ENCODE data around the gene GPR183.

GPR183 gene

DNA sequence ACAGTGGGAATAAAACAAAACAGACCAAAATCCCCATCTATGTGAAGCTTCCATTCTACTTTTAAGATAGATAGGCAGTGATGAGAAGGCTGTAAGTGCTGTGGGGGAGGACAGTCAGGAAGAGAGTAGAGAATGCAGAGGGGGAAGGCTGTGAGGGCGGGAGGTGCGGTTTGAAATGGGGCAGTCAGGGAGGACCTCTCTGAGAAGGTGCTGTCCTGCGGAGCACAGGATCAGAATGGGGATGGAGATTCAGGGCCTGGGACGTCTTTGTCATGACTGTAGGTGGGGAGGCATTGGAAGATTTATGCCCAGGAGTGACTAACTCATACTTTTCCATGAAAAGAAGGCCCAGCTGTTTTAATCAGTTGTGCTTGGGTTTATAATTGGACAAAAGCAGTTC is 3.9 kb upstream of the GPR183 start:
- DNase-seq, result no peak

DNA sequence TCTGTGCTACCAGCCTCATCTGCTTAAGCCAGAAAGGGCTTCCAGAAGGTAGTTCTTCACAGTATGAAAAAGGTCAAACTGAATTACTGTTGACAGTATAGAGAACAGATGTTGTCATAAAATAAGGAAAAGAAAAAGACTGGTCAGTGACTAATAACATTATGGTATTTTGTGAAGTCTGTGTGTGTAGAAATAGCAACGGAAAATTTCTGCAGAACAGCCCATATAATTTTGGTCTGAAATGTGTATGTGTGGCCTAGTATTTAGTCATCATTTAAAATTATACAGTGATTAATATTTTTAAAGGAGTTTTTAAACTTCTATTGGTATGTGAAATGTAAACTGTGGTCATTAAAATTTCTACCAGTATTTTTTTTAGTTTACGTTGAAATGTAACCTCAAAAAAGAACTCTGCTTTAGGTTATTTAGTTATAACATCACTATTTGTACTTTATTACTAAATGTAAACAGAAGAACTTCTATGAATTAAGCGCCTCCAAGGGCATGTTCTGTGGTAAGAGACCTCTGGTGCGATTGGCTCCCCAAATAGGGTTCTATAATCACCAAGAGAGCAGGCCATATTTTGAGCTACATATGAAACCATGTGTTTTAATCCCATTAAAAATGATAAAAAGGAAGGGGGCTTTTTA is 3.3 kb upstream of the GPR183 start:
- DNase-seq, result no peak

DNA sequence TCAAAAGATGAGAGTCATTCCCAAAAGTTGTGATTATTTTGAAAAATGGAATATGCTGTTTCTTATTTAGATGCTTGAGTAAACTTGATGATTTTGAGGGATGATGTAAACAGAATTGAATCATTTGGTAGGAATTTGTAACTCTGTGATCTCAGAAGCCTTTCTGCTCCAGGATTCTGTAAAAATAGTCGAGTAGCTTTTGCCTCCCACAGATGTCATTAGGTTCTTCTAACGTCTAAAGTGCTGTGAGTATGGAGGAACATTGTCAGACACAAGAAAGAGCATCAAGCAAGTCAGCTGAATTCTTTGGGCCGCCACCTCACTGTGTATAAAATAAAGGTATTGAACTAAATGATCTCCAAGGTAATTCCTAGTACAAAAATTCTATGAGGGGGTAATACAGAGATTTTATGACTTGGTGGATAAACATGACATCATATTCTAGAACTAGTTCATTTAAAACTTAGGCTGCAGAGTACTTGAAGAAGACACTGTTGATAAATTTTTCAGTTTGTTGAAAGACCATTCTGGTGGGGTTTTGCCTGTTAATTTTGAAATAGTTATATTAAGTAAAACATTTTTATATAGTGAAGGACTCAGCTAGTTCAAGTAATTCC is 1.4 kb upstream of the GPR183 start:
- no peak for DNase-seq

DNA sequence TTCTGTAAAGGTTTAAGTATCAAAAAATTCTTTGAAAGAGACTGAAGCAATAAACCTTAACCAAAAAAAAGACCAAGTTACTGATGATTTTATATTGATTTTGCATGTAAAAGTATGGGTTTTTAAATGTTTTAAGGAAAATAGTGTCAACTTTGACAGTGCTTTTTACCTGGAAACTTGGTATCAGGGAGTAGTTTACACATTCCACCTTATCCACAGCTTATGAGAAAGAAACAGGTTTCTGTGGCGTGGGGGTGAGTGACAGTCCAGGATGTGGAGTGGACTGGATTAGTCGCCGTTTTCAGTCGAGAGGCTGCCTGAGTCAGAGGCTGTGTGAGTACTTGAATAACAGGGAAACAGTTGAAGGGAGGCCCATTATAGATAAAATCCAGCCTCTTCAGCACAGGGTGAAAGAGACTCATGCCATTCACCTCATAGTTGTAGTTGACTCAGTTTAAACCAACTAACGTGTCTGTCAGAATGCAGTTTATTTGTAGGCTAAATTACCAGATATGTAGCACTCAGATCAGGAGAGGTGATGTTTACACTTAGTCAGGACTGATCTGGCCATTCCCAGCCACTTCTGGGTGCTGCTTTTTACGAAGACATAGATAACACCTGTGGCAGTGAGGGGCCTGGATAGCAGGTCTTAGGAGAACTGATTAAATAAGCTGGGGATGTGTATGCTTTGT is 595 bp upstream of the GPR183 start:
- DNase-seq, result peak; percentile 17

DNA sequence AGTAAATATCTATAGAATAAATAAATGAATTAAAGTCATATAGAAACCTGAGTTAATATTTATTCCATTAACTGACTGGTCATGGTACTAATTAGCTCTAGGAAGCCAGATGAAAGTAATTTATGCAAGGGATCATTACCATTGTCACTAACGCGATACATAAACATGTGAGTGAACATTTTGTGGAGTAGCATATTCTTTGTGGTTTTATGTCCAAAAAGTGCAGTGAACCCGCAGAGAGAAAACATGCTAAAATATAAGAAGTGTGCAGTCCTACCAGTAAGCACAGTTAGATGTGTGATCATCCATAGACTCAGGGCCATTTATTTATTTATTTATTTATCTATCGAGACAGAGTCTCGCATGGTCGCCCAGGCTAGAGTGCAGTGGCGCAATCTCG is 1.6 kb downstream of the GPR183 start:
- DNase-seq, result no peak

DNA sequence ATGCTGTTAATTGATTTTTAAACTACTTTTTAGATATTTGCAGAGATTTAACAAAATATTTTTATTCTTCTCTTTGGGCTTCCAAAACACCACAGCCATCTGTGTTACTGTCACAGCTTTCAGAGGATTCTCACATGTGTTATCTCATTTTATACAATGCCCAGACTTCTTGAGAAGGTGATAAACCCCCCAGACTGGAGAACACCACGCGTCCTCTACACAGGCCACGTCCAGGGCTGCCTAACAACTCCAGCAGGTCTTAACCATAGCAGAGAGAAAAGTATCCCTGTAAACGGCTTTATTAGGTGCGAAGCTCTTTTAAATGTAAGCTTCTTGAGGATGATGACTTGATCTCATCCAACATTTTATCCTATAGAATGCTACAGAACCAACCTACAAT is 2.0 kb downstream of the GPR183 start:
- no peak for DNase-seq

DNA sequence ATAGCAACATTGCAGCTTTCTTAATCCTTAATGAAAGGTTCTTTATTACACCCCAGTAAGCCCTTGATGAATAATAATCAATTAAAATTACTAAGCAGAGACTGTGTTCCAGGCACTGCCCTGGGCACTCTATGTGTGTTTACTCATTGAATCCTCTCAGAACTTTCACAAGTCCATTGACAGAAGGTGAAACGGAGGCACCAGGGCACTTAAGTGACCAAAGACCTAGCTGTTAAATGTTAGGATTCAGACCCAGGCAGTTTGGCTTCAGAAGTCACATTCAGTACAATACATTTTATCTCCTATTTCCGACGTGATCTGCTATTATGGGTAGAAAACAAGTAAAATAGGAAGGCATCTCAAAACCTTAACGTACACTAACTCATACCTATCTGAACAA is 2.7 kb downstream of the GPR183 start:
- DNase-seq, result no peak

DNA sequence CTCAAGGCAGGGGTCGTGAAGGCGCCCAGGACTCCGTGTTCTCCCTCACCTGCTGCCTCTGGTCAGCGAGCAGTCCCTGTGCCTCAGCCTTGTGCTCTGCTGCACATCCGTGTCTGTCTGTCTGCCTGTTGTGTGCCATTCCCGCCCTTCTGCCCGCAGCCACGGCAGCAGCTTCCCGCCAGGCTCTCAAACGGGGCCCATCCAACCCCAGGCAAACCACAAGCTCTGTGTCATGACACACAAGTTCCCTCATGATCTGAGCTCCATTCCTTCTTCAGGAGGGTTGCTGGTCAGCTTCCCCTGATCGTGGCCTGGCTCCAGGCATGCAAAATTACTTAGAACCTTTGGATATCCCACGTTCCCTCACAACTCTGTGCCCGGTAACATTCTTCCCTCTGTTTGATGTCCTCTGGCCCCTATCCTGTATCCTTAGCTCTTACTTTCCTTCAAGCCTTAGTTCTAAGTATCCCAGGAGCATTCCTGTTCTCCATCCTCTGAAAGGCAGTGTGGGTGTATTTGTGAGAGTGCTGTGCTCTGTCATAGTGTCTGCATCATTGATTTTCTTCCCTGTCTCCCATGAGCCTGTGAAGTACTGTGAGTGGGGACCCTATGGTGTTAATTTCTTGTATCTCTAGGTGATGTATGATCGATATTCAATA is 3.2 kb downstream of the GPR183 start:
- no peak for DNase-seq

DNA sequence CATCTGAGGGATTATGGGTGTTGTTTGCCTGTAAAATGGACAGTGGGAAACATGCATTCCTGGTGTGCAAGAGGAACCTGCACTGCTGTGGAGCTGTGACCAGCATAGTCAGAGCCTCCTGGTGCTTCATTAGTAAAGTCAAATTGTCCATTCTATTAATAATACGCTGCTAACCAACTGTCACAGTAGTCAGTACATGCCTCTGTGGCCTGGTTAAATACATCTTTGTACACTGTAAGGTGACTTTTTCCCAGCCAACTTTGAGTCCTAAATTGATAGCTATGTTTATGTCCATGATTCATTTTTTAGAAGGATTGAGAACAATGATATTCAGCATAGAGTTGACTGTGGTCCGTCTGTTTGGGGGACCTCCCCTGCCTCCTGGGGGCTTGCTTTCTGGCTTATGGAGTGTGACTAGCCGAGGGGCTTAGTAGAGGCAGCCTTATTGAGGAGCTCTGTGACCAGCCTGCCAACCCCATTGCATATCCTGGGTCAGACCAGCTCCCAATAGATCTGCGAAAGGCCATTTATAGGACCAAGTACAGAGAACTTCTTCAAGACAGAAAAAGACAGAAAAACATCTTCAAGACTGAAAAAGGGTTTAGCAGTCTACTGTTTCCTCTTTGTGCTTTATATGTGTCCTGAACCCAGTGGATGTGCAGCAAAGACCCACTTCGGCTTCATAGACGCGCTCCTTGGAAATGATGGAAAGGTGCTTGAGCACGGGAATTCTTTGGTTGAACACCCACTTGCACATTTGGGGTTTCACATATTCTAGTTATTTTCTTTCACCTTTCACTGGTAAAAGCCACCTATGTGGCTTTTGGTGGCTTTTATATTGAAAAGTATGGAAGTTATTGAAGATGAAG is 4.3 kb downstream of the GPR183 start:
- no peak for DNase-seq

DNA sequence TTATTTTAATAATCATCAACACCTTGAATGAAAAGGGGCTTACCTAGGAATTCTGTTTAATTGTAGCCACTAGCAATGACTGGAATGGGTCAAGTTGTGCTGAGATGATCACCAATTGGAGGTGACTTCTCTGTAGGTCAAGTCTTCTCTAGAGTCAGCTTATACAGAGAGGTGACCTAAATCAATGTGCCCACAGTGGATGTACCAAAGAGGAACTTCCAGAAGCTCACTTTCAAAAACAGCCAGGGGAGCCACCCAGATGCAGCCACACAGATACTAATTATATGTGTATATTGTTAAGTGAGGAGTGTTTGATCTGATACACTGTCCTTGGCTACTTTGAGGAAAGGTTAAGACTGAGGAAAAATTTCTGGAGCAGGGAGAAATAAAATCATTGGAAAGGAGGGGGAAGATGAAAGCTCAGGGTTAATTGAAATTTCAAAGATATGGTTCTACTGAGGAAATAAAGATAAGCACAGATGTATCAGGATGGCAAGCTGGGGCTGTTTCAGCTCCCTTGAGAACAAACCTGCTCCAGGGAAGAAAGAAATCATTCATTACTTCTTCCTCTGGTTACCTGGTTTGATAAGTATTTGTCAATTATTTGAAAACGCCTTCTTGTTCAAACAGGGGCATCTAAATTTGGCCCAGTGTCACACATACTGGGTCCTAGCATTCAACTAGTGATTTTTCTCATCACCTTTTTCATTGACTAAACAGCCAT is 5.1 kb downstream of the GPR183 start:
- no peak for DNase-seq

DNA sequence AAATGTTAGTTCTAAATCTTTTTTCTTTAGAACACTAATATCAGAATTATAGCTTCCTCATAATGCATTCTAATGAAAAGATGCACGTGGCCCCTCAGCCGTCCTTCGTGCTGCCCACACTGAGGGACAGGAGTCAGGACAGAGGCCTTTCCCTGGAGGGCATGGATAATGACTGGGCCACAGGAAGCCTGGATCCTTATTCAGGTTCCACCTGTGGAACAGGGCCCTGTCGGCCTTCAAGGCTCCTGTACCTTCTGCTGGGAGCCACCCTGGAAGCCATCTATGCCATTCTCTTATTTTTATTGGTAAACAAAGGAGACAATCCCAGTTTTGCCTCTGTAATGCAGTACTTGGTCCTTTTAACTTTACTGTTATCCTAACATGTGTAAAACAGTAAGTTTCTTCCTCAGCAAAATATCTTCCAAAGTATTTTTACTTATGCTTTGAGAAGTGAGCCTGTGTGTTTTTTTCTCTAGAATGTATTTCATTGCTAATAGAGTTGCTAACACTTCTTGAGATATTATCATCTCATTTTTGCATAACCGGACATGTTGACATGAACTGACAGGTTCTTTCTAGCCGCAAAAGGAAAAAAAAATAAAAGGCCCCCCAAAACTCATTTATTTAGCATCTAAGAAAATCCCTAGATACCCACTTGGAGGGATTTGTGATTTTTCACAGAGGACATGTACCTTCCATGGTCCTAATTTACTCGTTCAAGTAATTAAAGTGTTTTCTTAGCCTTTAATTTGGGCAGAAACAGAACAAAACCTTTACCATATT is 6.0 kb downstream of the GPR183 start:
- DNase-seq, result no peak

DNA sequence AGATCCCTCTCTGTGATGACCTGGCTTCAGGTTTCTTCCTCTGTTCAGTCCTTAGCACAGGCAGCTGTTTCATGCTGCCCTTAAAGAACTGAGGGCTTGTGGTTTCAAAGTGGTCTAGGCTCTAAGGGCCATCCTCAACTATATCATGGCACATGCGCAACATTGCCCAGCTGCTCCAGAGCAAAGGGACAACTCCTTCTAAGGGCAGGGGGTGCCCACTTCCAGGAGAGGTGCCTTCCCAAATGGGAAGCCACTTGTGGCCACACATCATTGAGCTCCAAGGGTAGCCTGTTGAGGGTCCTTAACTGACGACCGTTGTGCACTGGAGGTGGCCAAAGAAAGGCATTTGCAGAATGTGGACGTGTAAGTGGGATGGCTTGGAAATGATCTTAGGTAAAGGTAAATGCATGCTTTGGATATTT is 7.3 kb downstream of the GPR183 start:
- peak; percentile 99 for DNase-seq

DNA sequence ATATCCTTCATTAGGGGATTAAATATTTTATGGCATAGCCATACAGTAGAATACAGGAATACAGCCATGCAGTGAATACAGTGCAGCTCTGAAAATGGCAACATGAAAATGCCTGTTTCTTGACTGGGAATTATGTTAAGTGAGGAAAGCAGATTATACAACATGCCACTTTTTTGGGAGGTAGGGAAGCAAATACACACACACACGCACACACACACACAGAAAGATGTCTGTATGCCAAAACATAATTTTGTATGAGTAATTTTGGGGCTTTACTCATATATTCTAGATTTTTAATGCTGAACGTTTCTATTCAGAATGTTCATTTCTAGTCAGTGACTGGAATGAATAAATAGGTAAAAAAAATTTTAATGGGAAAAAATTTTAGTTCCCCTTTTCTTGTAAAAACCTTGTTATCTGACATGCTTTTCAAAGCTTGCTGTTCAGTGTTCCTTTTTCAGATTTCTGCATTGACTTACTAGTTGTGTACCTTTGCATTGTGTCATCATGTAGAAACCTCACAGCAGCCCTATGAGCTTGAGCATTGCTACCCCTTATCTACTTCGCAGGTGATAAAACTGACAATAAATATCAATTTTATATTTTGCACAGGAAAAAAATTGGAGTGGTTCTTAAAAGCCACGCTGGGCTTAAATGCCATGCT is 7.8 kb downstream of the GPR183 start:
- DNase-seq, result no peak

DNA sequence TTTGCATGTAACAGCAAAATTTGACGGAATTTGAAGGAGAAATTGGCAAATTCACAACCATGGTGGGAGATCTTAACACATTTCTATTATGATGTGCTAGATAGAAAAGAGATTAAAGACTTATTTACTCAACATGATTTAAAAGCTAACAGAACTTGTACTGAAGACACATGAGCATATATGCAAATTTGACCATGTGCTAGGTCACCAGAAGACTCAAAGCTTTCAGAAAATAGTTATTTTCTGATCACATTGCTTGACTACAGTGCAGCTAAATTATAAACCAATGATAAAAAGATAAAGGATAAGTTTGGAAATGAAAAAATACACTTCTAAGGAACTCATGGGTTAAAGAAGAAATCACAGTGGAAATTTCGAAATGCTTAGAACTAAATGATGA is 9.1 kb downstream of the GPR183 start:
- no peak for DNase-seq

DNA sequence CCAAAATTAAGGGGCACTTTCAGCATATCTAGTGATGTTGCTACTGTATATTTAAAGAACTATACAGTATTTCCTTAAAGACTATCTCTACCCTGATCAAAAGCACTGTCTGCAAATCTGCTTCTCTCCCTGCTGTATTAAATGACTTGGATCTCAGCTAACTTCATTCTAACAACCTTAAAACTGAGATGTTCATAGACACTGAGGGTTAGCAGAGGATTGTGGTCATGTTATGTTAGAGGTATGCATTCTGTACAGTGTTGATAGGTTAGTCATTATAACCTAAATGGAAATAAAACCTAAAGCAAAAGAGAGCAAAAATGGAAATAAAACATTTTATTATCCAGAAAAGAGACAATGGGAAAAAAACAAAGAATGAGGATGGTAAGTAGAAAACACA is 9.9 kb downstream of the GPR183 start:
- no peak for DNase-seq

DNA sequence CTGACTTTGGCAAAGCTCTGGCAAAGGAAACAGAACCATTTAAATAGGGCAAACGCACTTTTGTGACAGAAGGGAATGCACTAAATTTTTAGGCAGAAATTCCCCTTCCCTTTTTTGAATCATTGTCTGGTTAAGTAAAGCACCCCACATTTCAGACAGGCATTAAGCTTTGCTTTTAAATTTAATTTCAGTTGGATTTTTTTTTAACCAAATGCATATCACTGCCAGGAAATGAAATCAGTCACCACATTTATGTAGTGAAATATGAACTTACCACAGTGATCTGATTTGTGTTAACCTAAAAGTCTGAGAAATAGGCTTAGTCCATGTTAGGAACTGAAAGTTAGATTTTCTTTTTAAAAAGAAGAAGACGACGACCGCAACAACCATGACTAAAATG is 10.8 kb downstream of the GPR183 start:
- DNase-seq, result no peak

DNA sequence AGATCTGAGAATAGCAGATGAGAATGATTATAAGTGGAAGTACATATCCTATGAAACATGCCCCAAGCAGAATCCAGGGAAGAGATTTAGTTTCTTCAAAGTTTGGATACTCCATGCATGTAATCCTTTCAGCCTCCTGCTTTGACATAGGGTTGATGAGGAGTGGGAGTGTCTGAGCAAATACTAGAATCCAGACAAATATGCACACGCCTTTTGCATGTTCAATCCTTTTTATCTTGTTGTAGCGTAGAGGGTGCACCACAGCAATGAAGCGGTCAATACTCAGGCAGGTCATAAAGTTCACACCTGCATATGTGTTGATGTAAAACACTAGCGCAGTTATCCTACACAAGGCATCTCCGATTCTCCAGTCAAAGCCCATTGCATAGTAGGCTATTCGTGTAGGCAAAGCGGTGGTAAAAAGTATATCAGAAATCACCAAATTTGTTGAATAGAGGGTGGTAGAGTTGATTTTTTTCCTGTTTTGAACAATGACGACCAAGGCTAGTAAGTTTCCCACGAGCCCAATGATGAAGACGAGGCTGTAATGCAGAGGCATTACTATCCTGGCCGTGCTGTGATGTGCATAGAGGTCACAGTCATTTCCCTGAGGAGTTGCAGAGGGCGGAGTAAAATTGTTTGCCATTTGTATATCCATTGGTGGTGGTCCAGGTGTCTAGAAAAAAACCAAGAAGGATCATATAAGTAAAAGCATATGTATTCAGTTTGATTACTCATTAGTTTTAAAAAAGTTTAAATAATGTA is 11.5 kb downstream of the GPR183 start:
- no peak for DNase-seq

DNA sequence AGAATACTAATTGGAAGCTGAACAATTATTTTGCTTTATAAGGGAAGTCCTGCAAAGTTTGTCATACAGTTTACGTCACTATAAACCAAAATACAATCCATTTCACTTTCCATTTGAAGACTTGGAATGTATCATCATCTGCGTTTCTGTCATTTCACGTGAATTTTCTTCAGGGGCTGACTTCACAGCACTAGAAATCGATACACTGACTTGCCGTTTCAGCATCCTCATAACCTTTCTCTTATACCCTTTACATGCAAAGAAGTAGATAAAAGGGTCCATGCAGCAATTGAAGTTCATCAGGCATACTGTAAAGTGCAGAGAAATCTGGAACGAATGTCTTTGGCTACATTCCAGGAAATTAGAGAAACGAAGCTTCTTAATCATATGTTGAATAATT is 12.2 kb downstream of the GPR183 start:
- no peak for DNase-seq

DNA sequence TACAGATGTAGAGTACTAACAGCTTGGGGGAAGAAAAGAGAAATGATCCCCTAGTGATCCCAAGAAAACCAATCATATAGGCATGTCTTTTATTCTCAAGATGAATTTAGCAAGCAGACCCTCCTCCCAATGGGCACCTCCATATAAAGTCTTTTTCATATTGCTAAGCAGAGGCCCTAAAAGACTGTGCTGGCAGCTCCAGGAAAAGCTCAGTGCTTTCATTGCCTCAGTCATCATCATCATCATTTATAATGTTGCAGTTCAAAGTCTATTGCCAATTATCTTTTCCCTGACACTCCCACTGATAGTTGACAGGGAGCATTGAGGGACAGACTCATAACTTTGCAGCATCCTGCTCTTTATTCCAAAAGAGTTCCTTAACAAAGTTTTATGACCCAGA is 13.0 kb downstream of the GPR183 start:
- no peak for DNase-seq

DNA sequence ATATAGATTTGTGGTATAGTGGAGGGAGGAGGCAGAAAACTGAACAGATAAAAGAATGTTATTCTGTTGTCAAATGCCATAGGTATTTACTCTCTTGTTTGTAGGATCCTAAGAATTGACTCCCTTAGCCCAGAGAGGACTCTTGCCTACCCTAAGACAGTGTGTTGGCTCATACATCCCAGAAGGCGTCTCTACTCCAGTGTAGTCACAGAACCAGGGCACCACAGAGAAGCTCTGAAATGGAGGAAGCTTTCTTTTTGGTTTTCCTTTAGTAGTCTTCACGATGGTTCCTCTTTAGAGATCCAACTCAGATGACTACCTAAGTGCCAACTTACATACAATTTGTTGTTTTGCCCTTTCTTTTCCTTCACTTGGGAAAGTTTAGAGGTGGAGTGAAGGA is 14.0 kb downstream of the GPR183 start:
- no peak for DNase-seq

Data from DMS79 treated with DMSO at 0.1 percent for 48 hours (cell line).